GM12892 (cell line): ENCODE data around the gene KRTAP10-3.

Source experiments
- DNase-seq: peaks from one replicate; pipeline ENCODE4 v3.0.0; 2011; ENCODE audit not compliant: insufficient read length
- FAIRE-seq: peaks from 2 replicates; lab custom pipeline; 2011; peaks lifted over from hg19 to GRCh38; lab: Jason Lieb, UNC
- POLR2A ChIP-seq: IDR thresholded peaks from 2 replicates; pipeline ENCODE4 v1.6.1; 2011; ENCODE audit warnings: low read depth, low read length, control low read depth
- POLR2AphosphoS5 ChIP-seq: IDR thresholded peaks from 2 replicates; pipeline ENCODE4 v1.6.1; 2011; ENCODE audit warnings: low read depth, low read length, control low read depth
- TAF1 ChIP-seq: IDR thresholded peaks from 2 replicates; pipeline ENCODE4 v1.6.1; 2011; ENCODE audit warnings: low read depth, mild to moderate bottlenecking, control low read depth, low read length, borderline replicate concordance

KRTAP10-3 gene

DNA sequence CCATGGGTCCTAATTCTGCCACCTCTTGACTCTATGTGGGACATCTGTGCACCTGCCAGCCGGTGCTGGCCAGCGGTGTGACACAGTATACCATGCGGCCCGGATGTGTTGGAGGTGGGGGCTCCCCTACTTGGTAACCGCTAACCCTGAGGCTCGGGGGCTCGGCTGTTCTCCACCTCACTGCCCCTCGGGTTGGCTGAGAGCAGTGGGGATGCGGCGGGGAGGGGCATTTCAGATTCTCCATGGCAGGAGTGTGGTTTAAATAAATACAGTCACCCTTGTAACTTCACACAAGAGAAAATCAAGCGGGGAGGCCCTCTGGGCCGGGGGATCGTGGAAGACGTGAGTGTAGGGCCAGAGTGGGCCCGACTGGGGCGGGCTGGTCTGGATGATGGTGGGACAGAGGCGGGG lies 29.6 kb downstream of the KRTAP10-3 start:
- DNase-seq (no peak), FAIRE-seq (no peak)
- no peak for TF ChIP-seq POLR2AphosphoS5
- no peak for TF ChIP-seq TAF1
- no peak for TF ChIP-seq POLR2A

DNA sequence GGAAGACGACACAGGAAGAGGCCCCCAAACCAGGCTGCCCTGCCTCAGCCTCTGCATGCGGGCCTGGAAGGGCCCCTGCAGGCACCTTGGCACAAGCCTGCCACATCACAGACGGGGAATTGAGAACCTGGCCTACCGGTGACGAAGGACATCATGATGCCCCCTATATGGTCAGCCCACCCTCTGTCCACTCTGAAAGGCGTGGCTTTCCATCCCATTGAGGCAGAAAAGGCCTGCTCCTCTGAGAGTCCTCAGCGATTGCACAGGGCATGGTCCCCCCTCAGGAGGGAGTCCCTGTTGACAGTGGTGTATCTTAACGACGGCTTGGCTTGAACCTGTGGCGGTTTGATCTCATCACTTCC lies 30.0 kb downstream of the KRTAP10-3 start:
- no peak for TF ChIP-seq POLR2AphosphoS5
- no peak for TF ChIP-seq TAF1
- no peak for TF ChIP-seq POLR2A
- FAIRE-seq, result no peak
- DNase-seq, result no peak

DNA sequence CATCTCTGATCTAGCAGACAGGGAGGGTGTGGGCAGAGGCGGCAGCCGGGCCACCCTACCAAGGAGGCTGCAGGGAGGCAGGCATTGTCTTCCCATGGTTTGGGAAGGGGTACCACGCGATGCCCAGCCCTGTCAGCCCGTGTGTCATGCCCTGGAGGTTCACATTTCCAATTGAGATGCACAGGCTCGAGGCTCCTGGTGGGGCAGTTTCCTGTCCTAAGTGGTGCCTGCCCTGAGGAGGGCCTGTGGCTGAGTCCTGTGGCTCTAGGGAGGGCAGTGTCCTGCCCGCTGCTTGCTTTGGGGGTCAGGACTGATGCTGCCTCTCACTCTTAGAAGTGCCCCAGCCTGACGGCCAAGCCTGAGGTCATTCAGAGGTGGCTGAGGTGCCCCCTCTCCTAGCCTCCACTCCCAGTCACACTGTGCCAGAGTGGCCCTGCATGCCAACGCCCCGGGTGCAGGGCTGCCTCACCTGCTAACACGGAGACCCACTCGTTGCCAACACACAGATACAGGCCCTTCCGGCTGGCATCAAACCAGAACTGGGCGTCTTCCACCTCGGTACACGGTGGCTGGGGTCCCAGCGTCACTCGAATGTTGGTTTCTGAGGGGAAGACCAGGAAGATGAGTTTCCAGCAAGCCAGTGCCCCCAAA lies 30.5 kb downstream of the KRTAP10-3 start:
- DNase-seq (no peak), FAIRE-seq (no peak)
- no peak for TF ChIP-seq POLR2AphosphoS5
- no peak for TF ChIP-seq TAF1
- no peak for TF ChIP-seq POLR2A

DNA sequence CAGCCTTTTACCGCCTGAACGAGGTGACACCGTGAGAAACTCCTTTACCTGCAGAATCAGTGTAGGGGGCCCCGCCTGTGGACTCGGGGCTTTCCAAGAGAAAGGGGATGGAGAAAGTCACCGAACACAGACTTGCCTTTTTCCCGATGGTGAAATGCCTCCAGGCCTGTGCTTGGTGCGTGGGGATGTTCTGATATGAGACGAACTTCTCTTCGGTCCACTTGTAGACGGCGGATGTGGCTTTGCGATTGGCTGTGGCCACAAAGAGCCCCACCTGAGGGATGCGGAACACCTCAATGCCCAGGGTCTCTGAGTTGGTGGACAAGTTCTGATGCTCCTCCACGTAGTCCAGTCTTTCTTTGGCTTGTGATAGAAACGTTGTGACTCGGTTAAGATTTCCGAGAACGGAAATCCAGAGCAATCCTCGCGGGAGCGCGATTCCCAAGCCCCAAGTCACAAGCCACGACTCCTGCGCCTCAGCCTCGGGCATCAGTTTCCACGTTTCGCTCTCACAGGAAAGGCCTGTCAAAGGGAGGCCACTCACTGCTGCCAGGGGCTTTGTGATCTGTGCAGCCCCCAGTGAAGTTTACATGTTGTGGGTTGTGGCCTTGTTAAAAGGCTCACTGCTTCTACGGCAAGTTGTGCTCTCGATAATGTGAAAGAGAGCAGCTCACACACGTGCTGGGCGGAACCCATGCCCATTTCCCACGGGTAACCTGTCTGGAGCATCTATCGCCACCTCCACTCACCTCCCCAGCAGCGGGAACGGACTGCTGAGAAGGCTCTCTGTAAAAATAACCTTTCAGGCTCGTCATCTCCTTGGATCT lies 31.2 kb downstream of the KRTAP10-3 start:
- TF ChIP-seq POLR2AphosphoS5 (no peak), TAF1 (no peak), POLR2A (no peak)
- DNase-seq, result no peak
- FAIRE-seq, result no peak

DNA sequence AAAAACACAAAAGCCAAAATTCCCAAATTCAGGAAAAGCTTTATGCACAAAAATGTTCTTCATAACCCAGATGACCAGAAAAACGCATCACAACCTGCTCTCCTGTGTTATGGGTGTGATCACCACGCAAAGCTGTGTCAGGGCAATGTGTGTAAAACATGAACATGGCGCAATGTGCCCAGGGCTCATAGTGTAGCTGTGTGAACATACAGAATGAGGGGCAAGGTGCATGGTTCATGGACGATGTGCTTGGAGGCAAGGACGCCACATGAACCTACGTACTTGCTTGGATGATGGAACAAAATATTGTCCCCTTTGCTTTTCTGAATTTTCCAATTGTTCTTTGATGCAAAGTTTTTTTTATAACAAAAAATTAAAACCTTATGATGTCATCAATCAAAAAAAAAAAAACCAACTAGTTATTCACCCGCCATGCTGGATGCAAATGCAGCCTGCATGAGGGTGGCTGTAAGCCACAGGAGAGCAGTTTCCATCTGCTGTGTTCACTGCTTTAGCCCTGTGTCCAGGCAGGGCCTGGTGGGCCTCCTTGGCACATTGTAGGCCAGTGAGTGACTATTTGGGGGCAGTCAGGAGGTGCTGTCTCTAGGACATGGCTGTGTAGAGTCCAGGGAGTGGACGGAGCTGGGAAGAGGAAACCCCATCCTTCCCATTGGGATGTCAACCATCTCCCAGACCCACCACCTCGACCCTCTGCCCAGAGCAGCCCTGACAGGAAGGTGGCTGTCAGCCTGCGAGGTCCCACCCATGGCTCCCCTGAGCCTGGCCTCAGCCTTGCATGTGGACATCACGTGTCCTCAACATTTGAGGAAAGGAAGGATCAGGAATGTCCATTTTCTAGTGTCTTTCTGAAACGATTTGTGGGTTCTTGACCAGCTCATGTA lies 32.2 kb downstream of the KRTAP10-3 start:
- DNase-seq, result no peak
- no peak for TF ChIP-seq POLR2A
- TF ChIP-seq POLR2AphosphoS5, result no peak
- no peak for TF ChIP-seq TAF1

DNA sequence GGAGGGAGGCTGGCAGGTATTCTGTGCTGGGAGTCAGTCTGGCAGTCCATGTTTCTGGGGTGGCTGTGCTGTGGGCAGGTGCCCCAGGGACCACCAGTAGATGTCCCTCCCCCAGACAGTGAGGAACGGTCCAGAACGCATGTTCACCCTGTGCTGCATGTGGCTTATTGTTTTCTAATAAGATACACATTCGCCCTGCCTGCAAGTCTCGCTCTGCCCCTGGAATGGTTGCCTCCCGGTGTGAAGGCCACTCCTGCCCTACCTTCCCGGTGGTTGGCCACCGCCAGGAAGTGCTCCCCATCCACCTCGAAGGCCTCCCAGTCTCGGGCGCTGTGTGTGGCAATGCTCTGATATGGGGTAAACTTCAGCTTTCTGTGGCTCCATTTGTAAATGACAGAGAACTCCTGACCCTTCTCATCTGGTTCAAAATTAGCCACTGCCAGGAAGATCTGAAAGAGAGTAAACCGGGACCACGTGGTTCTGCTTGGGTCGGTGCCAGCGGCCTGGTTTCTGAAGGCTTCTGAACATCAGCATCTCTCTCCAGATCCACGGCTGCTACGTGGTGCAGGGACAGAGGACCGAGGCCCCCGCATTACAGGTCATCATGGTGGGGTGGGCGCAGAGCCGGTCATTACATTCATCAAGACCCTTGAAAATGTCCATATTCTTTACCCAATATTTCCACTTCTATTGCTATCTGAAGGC lies 33.1 kb downstream of the KRTAP10-3 start:
- FAIRE-seq, result no peak
- no peak for TF ChIP-seq TAF1
- no peak for TF ChIP-seq POLR2AphosphoS5
- no peak for TF ChIP-seq POLR2A
- no peak for DNase-seq

More for the DNA sequence above, 32.2 kb downstream of the KRTAP10-3 start:
- no peak for FAIRE-seq

DNA sequence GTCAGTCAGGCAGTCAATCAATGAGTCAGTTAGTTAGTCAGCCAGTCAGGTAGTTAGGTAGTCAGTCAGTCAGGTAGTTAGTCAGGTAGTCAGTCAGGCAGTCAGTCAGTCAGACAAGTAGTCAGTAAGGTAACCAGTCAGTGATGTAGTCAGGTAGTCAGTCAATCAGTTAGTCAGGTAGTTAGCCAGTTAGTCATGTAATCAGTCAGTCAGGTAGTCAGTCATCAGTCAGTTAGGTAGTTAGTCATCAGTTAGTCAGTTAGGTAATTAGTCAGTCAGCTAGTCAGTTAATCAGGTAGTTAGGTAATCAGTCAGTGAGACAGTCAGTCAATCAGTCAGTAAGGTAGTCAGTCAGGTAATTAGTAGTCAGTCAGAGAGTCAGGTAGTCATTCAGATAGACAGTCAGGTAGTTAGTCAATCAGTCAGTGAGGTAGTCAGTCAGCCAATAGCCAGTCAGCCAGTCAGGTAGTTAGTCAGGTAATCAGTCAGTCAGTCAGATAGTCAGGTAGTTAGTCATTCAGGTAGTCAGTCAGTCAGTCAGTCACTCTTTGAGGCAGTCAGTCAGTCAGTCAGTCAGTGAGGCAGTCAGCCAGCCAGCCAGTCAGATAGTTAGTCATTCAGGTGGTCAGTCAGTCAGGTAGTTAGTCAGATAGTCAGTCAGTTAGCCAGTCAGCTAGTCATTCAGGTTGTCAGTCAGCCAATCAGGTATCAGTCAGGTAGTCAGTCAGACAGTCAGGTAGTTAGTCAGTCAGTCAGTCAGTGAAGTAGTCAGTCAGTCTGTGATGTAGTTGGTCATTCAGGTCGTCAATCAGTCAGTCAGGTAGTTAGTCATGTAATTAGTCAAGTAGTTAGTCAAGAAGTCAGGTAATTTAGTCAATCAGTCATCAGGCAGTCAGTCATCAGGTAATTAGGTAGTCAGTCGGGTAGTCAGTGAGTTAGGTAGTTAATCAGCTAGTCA lies 33.9 kb downstream of the KRTAP10-3 start:
- FAIRE-seq (no peak), DNase-seq (no peak)
- TF ChIP-seq POLR2A (no peak), TAF1 (no peak), POLR2AphosphoS5 (no peak)

DNA sequence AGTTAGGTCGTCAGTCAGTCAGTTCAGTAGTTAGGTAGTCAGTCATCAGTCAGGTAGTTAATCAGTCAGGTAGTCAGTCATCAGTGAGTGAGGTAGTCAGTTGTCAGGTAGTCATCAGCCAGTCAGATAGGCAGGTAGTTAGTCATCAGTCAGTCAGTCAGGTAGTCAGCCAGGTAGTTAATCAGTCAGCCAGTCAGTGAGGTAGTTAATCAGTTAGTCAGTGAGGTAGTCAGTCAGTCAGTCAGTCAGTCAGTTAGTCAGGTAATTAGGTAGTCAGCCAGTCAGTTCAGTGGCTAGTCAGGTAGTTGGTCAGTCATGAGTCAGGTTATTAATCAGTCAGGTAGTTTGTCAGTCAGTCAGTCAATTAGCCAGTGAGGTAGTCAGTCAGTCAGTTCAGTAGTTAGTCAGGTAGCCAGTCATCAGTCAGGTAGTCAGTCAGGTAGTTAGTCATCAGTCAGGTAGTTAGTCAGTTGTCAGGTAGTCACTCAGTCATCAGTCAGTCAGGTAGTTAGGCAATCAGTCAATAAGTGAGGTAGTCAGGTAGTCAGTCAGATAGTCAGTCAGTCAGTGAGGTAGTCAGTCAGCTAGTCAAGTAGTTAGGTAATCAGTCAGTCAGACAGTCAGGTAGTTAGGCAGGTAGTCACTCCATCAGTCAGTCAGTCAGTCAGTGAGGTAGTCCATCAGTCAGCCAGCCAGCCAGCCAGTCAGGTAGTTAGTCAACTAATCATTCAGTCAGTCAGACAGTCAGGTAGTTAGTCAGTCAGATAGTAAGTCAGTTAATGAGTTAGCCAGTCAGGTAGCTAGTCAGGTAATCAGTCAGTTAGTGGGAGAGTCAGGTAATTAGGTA lies 34.8 kb downstream of the KRTAP10-3 start:
- TF ChIP-seq TAF1, result no peak
- TF ChIP-seq POLR2A, result no peak
- no peak for TF ChIP-seq POLR2AphosphoS5
- DNase-seq, result no peak
- FAIRE-seq, result no peak

DNA sequence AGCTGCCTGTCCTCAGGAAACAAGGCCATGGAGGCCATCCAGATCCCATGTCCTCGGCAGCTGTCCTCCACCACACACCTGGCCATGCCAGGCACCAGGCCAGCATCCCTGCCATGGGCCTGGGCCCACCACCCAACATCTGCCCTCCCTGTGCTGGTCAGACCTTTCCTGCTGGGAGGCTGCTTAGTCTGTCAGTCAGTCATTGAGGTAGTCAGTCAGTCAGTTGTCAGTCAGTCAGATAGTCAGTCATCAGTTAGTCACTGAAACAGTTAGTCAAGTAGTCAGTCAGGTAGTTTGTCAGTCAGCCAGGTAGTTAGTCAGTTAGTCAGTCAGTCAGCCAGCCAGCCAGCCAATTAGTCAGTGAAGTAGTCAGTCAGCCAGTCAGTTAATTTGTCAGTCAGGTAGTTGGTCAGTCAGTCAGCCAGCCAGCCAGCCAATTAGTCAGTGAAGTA lies 35.8 kb downstream of the KRTAP10-3 start:
- TF ChIP-seq POLR2A, result no peak
- FAIRE-seq (no peak), DNase-seq (no peak)
